ENCODE results near the gene MSI2.

Gene MSI2

GRCh38 chr17:57550016-57550415 is 293.7 kb downstream of the MSI2 start:
- DNase-seq = no peak

GRCh38 chr17:57550668-57551315 is 294.5 kb downstream of the MSI2 start:
- no peak for DNase-seq

- DNase-seq = no peak
These were observed 295.2 kb downstream of the MSI2 start for GRCh38 chr17:57551321-57552079.

- no peak for DNase-seq
These were observed 295.8 kb downstream of the MSI2 start for GRCh38 chr17:57552114-57552624.

- no peak for DNase-seq
These were observed 297.2 kb downstream of the MSI2 start for GRCh38 chr17:57553526-57553925.

- no peak for DNase-seq
These were observed 297.9 kb downstream of the MSI2 start for GRCh38 chr17:57553991-57554825.

GRCh38 chr17:57554826-57555635 is 298.7 kb downstream of the MSI2 start:
- DNase-seq = no peak

GRCh38 chr17:57555636-57556175 is 299.4 kb downstream of the MSI2 start:
- DNase-seq = no peak

- DNase-seq = no peak
These were observed 300.0 kb downstream of the MSI2 start for GRCh38 chr17:57556320-57556719.

GRCh38 chr17:57556977-57557376 is 300.7 kb downstream of the MSI2 start:
- DNase-seq = no peak

GRCh38 chr17:57557416-57557815 is 301.1 kb downstream of the MSI2 start:
- DNase-seq = no peak

GRCh38 chr17:57557834-57558681 is 301.7 kb downstream of the MSI2 start:
- DNase-seq = no peak

GRCh38 chr17:57559226-57559625 is 302.9 kb downstream of the MSI2 start:
- no peak for DNase-seq

GRCh38 chr17:57559634-57560318 is 303.5 kb downstream of the MSI2 start:
- no peak for DNase-seq

GRCh38 chr17:57560319-57560705 is 304.0 kb downstream of the MSI2 start:
- no peak for DNase-seq

GRCh38 chr17:57561072-57561861 is 304.9 kb downstream of the MSI2 start:
- peak; percentile 17 for DNase-seq

GRCh38 chr17:57562184-57562698 is 305.9 kb downstream of the MSI2 start:
- DNase-seq = no peak

GRCh38 chr17:57563958-57564357 is 307.6 kb downstream of the MSI2 start:
- DNase-seq = no peak

- DNase-seq = no peak
These were observed 308.9 kb downstream of the MSI2 start for GRCh38 chr17:57565176-57565575.

GRCh38 chr17:57566721-57567120 is 310.4 kb downstream of the MSI2 start:
- no peak for DNase-seq

Measured in inflammatory macrophage treated with lipopolysaccharide for 4 hours (primary cell).